Endothelial cell (in vitro differentiated cells): ENCODE results near the gene INSYN2B. TPM values are rescaled to one million over a fixed set of nuclear protein-coding genes. Genes with fewer than 3 reads are reported as not detected.
A peak's percentile ranks its signal among the peaks of the same experiment; 100 is the strongest.

Experiments
- DNase-seq: peaks from one replicate; pipeline ENCODE4 v3.0.0; 2021; ENCODE audit warnings: low spot score
- H3K27ac Mint-ChIP-seq: one replicate; pipeline ENCODE4 v1.8.0; 2021; ENCODE audit warnings: mixed read lengths, inconsistent platforms; ENCODE audit not compliant: unreplicated experiment
- H3K27me3 Mint-ChIP-seq: one replicate; pipeline ENCODE4 v1.8.0; 2021; ENCODE audit warnings: mild to moderate bottlenecking, moderate library complexity, mixed read lengths, inconsistent platforms; ENCODE audit not compliant: unreplicated experiment
- H3K36me3 Mint-ChIP-seq: one replicate; pipeline ENCODE4 v1.8.0; 2021; ENCODE audit warnings: mild to moderate bottlenecking, low read depth, mixed read lengths, inconsistent platforms; ENCODE audit not compliant: unreplicated experiment
- H3K4me1 Mint-ChIP-seq: one replicate; pipeline ENCODE4 v1.8.0; 2021; ENCODE audit warnings: mild to moderate bottlenecking, mixed read lengths, inconsistent platforms; ENCODE audit not compliant: unreplicated experiment
- H3K4me3 Mint-ChIP-seq: one replicate; pipeline ENCODE4 v1.8.0; 2021; ENCODE audit warnings: mild to moderate bottlenecking, mixed read lengths, inconsistent platforms; ENCODE audit not compliant: unreplicated experiment
- H3K9me3 Mint-ChIP-seq: one replicate; pipeline ENCODE4 v1.8.0; 2021; ENCODE audit warnings: mixed read lengths, inconsistent platforms; ENCODE audit not compliant: unreplicated experiment
- total RNA-seq: library from RNA; stranded (reverse); fragmentation: NEBNext Ultra II Directional; extraction: Animal tissue kit (Norgen Biotek cat#: 25700); gene quantifications from one replicate; pipeline ENCODE4 v1.2.1, GENCODE V29; 2021; ENCODE audit not compliant: unreplicated experiment
- TF ChIP-seq, protein P1 (sequence below): fragments of 200-600 bp; sonication (generic); IDR thresholded peaks from one replicate; pipeline ENCODE4 v1.5.0; 2021; ENCODE audit warnings: antibody characterized with exemption; ENCODE audit not compliant: unreplicated experiment

The INSYN2B gene
- total RNA-seq, 1 donor from 2014 or later: 4.5 TPM

DNA sequence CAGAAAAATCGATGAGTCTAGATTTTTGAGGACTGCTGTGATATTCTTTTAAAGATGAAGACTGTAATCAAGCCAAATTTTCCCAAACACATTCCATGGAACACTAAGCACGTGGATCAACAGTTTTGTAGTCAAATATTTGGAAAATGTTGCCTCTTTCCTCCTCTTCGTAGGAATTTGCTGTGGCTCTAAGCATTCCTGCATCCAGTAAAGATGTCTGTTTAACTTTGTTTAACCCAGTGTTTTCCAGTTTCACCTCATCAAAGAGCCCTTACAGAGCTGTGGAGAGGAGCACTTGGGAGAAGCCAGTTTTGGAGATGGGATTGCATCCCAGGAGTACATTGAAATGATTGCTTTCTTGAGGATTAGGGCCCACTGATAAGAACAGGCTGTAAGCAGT, 58.9 kb downstream of the INSYN2B start:
- no peak overlapping the region for H3K4me3 Mint-ChIP-seq
- H3K27ac Mint-ChIP-seq: no peak overlapping the region
- no peaks in the 10 kb centered on the region for H3K27me3 Mint-ChIP-seq
- no peaks in the 10 kb centered on the region for H3K36me3 Mint-ChIP-seq
- no peak for DNase-seq
- TF ChIP-seq, protein P1, sequence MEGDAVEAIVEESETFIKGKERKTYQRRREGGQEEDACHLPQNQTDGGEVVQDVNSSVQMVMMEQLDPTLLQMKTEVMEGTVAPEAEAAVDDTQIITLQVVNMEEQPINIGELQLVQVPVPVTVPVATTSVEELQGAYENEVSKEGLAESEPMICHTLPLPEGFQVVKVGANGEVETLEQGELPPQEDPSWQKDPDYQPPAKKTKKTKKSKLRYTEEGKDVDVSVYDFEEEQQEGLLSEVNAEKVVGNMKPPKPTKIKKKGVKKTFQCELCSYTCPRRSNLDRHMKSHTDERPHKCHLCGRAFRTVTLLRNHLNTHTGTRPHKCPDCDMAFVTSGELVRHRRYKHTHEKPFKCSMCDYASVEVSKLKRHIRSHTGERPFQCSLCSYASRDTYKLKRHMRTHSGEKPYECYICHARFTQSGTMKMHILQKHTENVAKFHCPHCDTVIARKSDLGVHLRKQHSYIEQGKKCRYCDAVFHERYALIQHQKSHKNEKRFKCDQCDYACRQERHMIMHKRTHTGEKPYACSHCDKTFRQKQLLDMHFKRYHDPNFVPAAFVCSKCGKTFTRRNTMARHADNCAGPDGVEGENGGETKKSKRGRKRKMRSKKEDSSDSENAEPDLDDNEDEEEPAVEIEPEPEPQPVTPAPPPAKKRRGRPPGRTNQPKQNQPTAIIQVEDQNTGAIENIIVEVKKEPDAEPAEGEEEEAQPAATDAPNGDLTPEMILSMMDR: no peak
- no peaks in the 10 kb centered on the region for H3K9me3 Mint-ChIP-seq
- H3K4me1 Mint-ChIP-seq: peaks cover 16% of the 10 kb centered on the region

DNA sequence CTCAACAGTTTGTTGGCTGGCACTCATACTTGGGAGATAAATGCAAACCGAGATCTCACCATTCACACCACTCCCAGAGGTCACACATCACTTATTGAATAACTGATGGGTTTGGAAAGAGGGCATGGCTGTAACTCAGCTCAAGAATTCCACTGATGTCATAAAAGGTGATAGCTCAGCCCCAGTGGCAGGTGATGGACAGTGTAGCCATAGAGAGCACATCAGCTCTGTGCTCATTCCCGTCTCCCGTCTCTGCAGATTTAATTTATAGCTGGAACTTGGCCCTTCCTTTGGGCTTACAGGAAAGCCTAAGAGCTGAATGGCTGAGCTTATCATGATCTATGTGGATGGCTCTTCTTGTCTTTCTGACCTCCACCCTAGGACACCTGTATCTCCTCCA, 59.8 kb downstream of the INSYN2B start:
- no peak overlapping the region for H3K4me3 Mint-ChIP-seq
- no peaks in the 10 kb centered on the region for H3K9me3 Mint-ChIP-seq
- H3K27ac Mint-ChIP-seq: no peak overlapping the region
- peaks cover 14% of the 10 kb centered on the region for H3K4me1 Mint-ChIP-seq
- no peaks in the 10 kb centered on the region for H3K36me3 Mint-ChIP-seq
- no peaks in the 10 kb centered on the region for H3K27me3 Mint-ChIP-seq
- TF ChIP-seq, protein P1: no peak
- no peak for DNase-seq

DNA sequence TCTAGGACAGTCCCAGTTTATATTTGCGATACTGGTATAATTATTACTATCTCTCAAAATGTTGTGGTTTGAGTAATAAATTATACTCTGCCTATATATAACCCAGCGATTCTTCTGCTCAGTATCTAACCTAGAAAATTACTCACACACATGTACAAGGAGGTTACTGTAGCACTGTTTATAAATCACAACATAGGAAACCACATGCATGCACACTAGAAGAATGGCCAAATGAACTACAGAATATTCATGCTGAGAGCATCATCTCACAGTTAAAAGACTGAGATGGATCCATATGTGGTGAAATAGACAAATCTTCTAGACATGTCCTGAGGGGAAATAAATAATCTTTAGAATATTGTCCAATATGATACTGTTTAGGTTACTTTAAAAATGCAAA, 62.1 kb downstream of the INSYN2B start:
- Mint-ChIP-seq H3K4me3 (no peak overlapping the region), H3K4me1 (peaks cover 2% of the 10 kb centered on the region), H3K27me3 (no peaks in the 10 kb centered on the region), H3K9me3 (no peaks in the 10 kb centered on the region), H3K36me3 (no peaks in the 10 kb centered on the region), H3K27ac (no peak overlapping the region)
- no peak for DNase-seq
- TF ChIP-seq, protein P1: no peak

DNA sequence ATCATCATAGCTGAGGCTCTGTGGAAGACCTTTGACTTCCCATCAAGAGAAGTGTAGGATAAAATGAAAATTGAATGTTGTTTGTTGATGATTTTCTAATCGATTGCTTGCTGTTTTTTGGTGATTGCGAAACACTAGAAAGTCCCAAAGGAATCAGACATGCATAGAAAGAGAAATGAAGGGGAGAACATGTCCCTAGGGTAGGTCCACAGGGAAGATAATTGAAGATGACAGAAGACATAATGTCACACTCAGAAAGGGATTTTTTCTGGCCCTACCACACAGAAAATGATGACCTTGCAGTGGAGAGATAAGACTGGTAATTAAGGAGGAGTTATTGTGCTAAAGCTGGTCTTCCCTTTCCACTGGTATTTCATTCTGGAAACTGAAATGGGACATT, 62.8 kb downstream of the INSYN2B start:
- no peaks in the 10 kb centered on the region for H3K27me3 Mint-ChIP-seq
- no peaks in the 10 kb centered on the region for H3K36me3 Mint-ChIP-seq
- H3K4me3 Mint-ChIP-seq: no peak overlapping the region
- no peak for DNase-seq
- no peaks in the 10 kb centered on the region for H3K9me3 Mint-ChIP-seq
- TF ChIP-seq, protein P1: no peak
- H3K27ac Mint-ChIP-seq: no peak overlapping the region
- peaks cover 2% of the 10 kb centered on the region for H3K4me1 Mint-ChIP-seq

DNA sequence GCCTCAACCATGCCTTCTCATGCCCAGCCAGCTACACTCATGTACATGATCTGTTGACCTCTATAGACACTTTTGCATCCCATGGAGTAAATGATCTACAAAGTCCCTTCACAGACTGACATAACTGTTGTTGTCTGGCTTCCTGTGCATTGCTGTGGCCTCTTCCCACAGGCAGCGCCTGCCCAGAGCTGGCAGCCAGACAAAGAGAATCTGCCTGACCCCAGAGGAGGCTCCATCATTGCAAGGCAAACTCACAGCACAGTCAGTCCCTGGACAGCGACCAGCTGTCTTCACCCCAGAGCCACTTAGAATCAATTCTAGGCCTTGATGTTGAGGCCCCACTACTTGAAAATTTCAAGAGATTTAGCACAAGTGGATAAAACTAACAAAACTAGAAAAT, 65.5 kb downstream of the INSYN2B start:
- no peak overlapping the region for H3K4me3 Mint-ChIP-seq
- no peaks in the 10 kb centered on the region for H3K27me3 Mint-ChIP-seq
- no peaks in the 10 kb centered on the region for H3K4me1 Mint-ChIP-seq
- no peak overlapping the region for H3K27ac Mint-ChIP-seq
- H3K9me3 Mint-ChIP-seq: no peaks in the 10 kb centered on the region
- peak; percentile 30 for DNase-seq
- TF ChIP-seq, protein P1: no peak
- no peaks in the 10 kb centered on the region for H3K36me3 Mint-ChIP-seq
